MCF 10A (cell line): ENCODE data around the gene TLR4. TPM values are rescaled to one million over a fixed set of nuclear protein-coding genes. Genes with fewer than 3 reads are reported as not detected.
A peak's percentile ranks its signal among the peaks of the same experiment; 100 is the strongest.

Experiments used
- BruUV-seq: library from RNA; stranded (reverse); fragments of 400-500 nt; replicated peaks from 2 replicates; lab custom pipeline; 2021; lab: Mats Ljungman, UMichigan
- CTCF ChIA-PET: fragments of 300-600 bp; sonication (Branson Sonifier 250); formaldehyde crosslinking; extraction: SDS; loops from one replicate; lab custom pipeline; 2021; ENCODE audit warnings: antibody characterized with exemption, inconsistent platforms; lab: Yijun Ruan, JAX
- POLR2A ChIA-PET: fragments of 300-600, 350-650 bp; sonication (Branson Sonifier 250); formaldehyde crosslinking; extraction: SDS; loops from one replicate; lab custom pipeline; 2020; ENCODE audit warnings: antibody characterized with exemption, inconsistent platforms; lab: Yijun Ruan, JAX
- DNase-seq: peaks from one replicate; pipeline ENCODE4 v3.0.0-alpha.2; 2018; ENCODE audit not compliant: unreplicated experiment
- H3K27ac Mint-ChIP-seq: one replicate; pipeline ENCODE4 v1.8.0; 2022; ENCODE audit warnings: mild to moderate bottlenecking, low read depth, mixed read lengths; ENCODE audit not compliant: unreplicated experiment
- H3K27me3 Mint-ChIP-seq: one replicate; pipeline ENCODE4 v1.8.0; 2022; ENCODE audit warnings: mixed read lengths; ENCODE audit not compliant: insufficient read depth, unreplicated experiment
- H3K36me3 Mint-ChIP-seq: one replicate; pipeline ENCODE4 v1.8.0; 2022; ENCODE audit warnings: mild to moderate bottlenecking, moderate library complexity, mixed read lengths; ENCODE audit not compliant: insufficient read depth, unreplicated experiment
- H3K4me1 Mint-ChIP-seq: one replicate; pipeline ENCODE4 v1.8.0; 2022; ENCODE audit warnings: mixed read lengths; ENCODE audit not compliant: insufficient read depth, unreplicated experiment
- H3K4me3 Mint-ChIP-seq: one replicate; pipeline ENCODE4 v1.8.0; 2022; ENCODE audit warnings: mild to moderate bottlenecking, moderate library complexity, mixed read lengths; ENCODE audit not compliant: unreplicated experiment
- H3K9me3 Mint-ChIP-seq: one replicate; pipeline ENCODE4 v1.8.0; 2022; ENCODE audit warnings: mixed read lengths; ENCODE audit not compliant: unreplicated experiment
- CTCF ChIP-seq: fragments of 200-600 bp; IDR thresholded peaks from one replicate; pipeline ENCODE4 v1.8.0; 2022; ENCODE audit warnings: antibody characterized with exemption, mild to moderate bottlenecking; ENCODE audit not compliant: unreplicated experiment
- intact Hi-C: fragments of 100-400 bp; cut with micrococcal nuclease; formaldehyde crosslinking; loops from 2 replicates; pipeline ENCODE4 v1.14.1; 2022
- total RNA-seq: library from RNA; stranded (reverse); gene quantifications from 2 replicates; pipeline ENCODE4 v1.2.3, GENCODE V29; 2022

The TLR4 gene
- total RNA-seq, 1 experiment from 2014 or later = not detected

- H3K27me3 Mint-ChIP-seq = no peaks in the 10 kb centered on the region
- BruUV-seq = no TSS peak
- no peak for TF ChIP-seq CTCF
- ChIA-PET CTCF (interaction anchor here (0.8 kb wide), 1 partner anchor 33 kb away, joined by 3 read pairs; no protein-coding TSS in a partner anchor), POLR2A (no interaction called here)
- H3K4me3 Mint-ChIP-seq = no peak overlapping the region
- peaks cover 20% of the 10 kb centered on the region for H3K9me3 Mint-ChIP-seq
- DNase-seq = peak; percentile 63
- H3K27ac Mint-ChIP-seq = no peak overlapping the region
- H3K36me3 Mint-ChIP-seq = no peaks in the 10 kb centered on the region
- intact Hi-C loops = no loop called here
- no peaks in the 10 kb centered on the region for H3K4me1 Mint-ChIP-seq
Observed at GRCh38 chr9:117718085-117718484, 13.9 kb downstream of the TLR4 start.

GRCh38 chr9:117718701-117719100 is 14.5 kb downstream of the TLR4 start:
- H3K27ac Mint-ChIP-seq = no peak overlapping the region
- H3K4me3 Mint-ChIP-seq = no peak overlapping the region
- POLR2A ChIA-PET = no interaction called here
- DNase-seq = no peak
- BruUV-seq = no TSS peak
- TF ChIP-seq CTCF = no peak
- CTCF ChIA-PET = interaction anchor here (0.8 kb wide), 1 partner anchor 34 kb away, joined by 3 read pairs; no protein-coding TSS in a partner anchor
- intact Hi-C loops = no loop called here
- H3K9me3 Mint-ChIP-seq = peaks cover 23% of the 10 kb centered on the region
- no peaks in the 10 kb centered on the region for H3K4me1 Mint-ChIP-seq
- no peaks in the 10 kb centered on the region for H3K27me3 Mint-ChIP-seq
- H3K36me3 Mint-ChIP-seq = no peaks in the 10 kb centered on the region

- H3K27me3 Mint-ChIP-seq = no peaks in the 10 kb centered on the region
- no peak for TF ChIP-seq CTCF
- BruUV-seq = no TSS peak
- ChIA-PET CTCF (interaction anchor here (0.6 kb wide), 1 partner anchor 9 kb away, joined by 4 read pairs; no protein-coding TSS in a partner anchor), POLR2A (no interaction called here)
- intact Hi-C loops = no loop called here
- H3K27ac Mint-ChIP-seq = no peak overlapping the region
- no peaks in the 10 kb centered on the region for H3K4me1 Mint-ChIP-seq
- no peak overlapping the region for H3K4me3 Mint-ChIP-seq
- H3K9me3 Mint-ChIP-seq = peaks cover 29% of the 10 kb centered on the region
- no peak for DNase-seq
- no peaks in the 10 kb centered on the region for H3K36me3 Mint-ChIP-seq
Observed at GRCh38 chr9:117719161-117719920, 15.1 kb downstream of the TLR4 start.

- no peak for TF ChIP-seq CTCF
- DNase-seq = no peak
- no peak overlapping the region for H3K4me3 Mint-ChIP-seq
- H3K27me3 Mint-ChIP-seq = no peaks in the 10 kb centered on the region
- intact Hi-C loops = no loop called here
- no peak overlapping the region for H3K27ac Mint-ChIP-seq
- no TSS peak for BruUV-seq
- H3K36me3 Mint-ChIP-seq = no peaks in the 10 kb centered on the region
- ChIA-PET CTCF (no interaction called here), POLR2A (no interaction called here)
- H3K9me3 Mint-ChIP-seq = peaks cover 33% of the 10 kb centered on the region
- H3K4me1 Mint-ChIP-seq = no peaks in the 10 kb centered on the region
Observed at GRCh38 chr9:117720066-117720465, 15.9 kb downstream of the TLR4 start.
